T47D (cell line): ENCODE data around the gene ALOX15B.
"Not testable (repeated sequence)": the region's sequence is repeated elsewhere in the genome, so short reads cannot be mapped to it uniquely, and the experiment has no call there.

Source experiments
- DNase-seq, 2 experiments: peaks; one replicate each; pipeline versions ENCODE4 v3.0.0 to v3.0.0-alpha.2; 2011 to 2012; ENCODE audit warnings: low read depth in 1 of 2, low spot score in 1 of 2
- JUND ChIP-seq: IDR thresholded peaks from 2 replicates; pipeline ENCODE4 v1.6.1; 2012; ENCODE audit warnings: low read depth
- in situ Hi-C: cut with HindIII; loops from 2 replicates; pipeline ENCODE4 v1.10.0; 2016; ENCODE audit warnings: low sequenced_read_pairs, low pct_unique_long_range_greater_than_20kb

The ALOX15B gene

DNA sequence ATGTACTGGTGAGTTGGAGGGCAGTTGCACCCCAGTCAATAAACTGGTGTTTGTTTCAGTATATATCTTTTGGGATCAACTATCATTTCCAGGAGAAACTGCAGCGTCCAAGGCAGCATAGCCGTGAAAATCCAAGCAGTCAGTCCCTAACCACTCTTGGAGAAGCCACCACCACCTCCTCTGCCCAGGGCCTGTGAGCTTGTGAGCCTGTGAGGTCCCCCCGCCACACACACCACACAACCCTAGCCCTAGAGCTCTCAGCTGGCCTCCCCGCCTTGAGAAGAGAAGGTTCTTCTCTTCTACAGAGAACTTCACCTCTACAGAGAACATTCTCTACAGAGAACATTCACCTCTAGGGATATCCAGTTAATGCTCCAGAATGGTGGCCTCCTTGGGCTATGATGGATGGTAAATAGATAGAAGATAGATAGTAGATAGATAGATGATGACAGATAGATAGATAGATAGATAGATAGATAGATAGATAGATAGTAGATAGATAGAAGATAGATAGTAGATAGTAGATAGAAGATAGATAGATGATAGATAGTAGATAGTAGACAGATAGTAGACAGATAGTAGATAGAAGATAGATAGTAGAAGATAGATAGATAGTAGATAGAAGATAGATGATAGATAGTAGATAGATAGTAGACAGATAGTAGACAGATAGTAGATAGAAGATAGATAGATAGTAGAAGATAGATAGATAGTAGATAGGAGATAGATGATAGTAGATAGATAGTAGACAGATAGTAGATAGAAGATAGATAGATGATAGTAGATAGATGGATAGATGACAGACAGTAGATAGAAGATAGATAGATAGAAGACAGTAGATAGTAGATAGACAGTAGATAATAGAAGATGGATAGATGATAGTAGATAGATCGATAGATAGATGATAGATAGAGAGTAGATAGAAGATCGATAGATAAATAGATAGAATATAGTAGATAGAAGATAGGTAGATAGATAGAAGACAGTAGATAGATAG lies 13.7 kb downstream of the ALOX15B start:
- TF ChIP-seq JUND, result no peak
- in situ Hi-C loops, result no loop called here
- DNase-seq, result no peak

DNA sequence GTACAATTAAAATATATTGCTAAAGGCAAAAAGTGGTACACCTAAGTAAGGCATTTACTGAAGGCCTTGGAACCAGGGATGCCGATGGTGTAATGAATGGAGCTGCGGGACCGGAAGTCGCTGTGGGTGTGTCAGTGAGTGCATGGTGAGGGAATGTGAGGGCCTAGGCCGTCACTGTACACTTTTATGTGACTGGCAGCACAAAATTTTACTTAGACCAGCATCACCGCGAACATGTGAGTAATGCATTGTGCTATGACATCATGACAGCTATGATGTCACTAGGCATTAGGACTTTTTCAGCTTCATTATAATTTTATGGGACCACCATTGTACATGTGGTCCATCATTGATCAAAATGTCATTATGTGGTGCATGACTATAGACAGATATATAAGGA lies 14.7 kb downstream of the ALOX15B start:
- TF ChIP-seq JUND, result no peak
- DNase-seq, result no peak

DNA sequence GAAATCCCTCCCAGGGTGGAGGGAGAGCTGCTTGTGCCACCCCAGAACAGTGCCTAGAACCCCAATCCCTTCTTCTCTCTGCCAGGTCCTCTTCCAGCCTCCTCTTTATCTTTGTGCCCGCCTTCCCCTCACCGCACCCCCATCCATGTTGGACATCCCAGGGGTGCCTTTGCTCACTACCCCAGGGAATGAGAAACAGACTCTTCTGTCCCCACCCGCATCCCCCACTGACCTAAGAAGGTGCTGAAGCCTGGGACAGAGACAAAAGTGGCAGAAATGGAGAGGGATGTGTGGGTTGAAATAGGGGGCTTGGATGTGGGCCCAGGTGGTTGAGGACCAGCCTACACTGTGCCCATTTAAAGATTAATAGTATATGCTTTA lies 17.0 kb downstream of the ALOX15B start:
- no peak for TF ChIP-seq JUND
- in situ Hi-C loops, result no loop called here
- DNase-seq, result no peak

More for the DNA sequence above, 14.7 kb downstream of the ALOX15B start:
- in situ Hi-C loops, result no loop called here

DNA sequence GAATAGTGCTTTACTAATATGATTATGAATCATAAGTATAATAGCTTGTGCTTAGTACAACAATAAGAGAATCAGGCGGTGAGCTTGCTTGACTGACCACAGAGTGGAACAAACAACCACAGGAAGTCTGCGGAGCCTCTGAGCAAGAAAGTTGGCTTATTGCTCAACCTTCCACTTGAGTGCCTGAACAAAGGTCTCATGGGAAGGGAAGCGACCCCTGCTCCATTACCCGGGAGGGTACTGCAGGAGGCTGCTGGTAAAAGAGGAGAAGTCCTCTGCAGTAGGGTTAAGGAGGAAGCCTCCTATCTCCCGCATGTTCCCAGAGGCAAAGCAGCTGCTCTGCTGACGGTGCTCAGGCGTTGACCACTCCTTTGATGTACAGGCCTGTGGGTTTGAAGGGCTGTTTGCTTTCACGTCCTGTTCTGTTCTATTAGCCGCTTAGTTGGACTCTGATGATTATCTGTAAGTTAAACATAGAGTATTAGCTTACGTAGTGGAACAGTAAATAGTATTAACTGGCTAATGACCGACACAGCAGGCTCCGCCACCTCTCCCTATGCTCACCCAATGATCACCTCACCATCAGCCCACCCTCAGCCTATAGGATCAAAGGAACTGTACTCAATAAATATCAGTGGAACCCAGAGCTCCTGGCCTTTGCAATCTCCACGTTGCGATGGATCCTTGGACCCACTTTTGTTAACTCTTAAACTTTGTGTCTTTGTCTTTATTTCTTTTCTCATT lies 17.5 kb downstream of the ALOX15B start:
- in situ Hi-C loops, result no loop called here
- no peak for TF ChIP-seq JUND
- peak in 1 of 2 experiments; percentile 44 for DNase-seq

DNA sequence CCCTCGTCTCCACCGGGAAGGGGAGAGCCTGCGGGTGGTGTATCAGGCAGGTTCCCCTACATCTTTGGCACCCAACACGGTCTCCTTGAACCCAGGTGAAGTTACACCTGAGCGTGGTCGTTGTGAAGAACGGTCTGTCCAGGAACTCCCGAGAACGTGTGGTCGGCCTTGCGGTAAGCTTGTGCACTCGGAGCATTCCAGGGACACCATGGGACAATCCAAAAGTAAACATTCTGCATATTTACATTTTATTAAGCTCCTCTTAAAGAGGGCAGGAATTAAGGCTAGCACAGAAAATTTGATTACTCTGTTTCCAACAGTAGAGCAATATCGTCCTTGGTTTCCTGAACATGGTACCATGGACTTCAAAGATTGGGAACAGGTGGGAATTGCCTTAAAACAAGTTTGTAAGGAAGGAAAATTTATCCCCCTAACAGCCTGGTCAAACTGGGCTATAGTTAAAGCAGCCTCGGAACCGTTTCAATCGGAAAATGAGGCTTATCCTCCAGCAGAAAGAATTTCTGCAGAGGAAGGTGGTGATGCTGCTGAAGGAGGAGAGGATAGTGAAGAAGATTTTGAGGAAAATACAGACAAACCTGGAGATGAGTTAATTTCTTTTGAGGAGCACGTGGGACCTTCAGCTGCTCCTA lies 18.2 kb downstream of the ALOX15B start:
- no peak for TF ChIP-seq JUND
- in situ Hi-C loops, result no loop called here
- DNase-seq, result peak in 1 of 2 experiments; percentile 51

DNA sequence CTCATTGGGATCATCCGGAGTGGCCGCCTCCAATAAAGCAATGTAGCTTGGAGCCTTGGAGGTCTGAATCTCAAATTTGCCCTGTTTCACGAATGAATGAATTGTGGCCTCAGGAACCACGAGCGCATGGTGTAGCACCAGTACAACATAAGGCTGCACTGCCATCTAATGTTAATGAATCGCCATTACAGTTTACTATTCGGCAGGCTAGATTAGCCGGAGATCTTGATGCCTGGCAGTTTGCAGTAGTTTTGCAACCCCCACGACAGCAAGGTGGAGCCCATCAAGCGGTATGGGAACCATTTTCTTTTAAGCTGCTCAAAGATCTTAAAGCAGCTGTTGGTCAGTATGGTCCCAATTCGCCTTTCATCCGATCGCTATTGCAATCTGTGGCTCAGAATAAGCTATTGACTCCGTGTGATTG lies 18.8 kb downstream of the ALOX15B start:
- TF ChIP-seq JUND, result no peak
- peak; percentile 52 to 70 for DNase-seq
- in situ Hi-C loops, result no loop called here

DNA sequence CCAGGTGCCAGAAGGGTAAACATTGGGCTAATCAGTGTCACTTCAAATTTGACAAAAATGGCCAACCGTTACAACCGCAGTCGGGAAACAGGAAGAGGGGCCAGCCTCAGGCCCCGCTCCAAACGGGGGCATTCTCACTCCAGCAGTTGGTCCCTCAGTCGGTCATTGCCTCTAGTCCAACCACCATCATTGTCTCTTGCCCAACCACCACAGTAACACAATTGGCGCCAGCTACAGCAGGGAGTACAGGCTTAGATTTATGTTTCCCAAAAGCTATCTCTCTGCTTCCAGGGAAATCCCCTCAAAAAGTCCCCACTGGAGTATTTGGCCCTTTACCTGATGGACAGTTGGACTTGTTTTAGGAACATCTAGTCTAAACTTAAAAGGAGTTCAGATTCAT lies 20.3 kb downstream of the ALOX15B start:
- no peak for TF ChIP-seq JUND
- DNase-seq, result no peak
- in situ Hi-C loops, result no loop called here

DNA sequence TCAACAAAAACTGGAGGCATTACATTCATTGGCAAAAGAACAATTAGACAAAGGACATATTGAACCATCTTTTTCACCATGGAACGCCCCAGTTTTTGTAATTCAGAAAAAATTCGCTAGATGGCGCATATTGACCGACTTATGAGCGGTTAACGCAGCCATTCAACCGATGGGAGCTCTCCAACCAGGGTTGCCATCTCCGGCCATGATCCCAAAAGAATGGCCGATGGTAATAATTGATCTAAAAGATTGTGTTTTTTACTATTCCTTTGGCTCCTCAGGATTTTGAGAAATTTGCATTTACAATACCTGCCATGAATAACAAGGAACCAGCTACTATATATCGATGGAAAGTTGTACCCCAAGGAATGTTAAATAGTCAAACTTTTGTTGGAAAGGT lies 21.4 kb downstream of the ALOX15B start:
- no peak for TF ChIP-seq JUND
- DNase-seq, result peak; percentile 44 to 79
- in situ Hi-C loops, result no loop called here

DNA sequence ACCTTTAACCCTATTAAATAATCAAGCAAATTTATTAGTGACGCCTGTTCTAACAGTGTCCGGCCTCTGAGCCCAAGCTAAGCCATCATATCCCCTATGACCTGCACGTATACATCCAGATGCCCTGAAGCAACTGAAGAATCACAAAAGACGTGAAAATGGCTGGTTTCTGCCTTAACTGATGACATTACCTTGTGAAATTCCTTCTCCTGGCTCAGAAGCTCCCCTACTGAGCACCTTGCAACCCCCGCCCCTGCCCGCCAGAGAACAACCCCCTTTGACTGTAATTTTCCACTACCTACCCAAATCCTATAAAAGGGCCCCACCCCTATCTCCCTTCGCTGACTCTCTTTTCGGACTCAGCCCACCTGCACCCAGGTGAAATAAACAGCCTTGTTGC lies 23.0 kb downstream of the ALOX15B start:
- in situ Hi-C loops, DNase-seq: not testable (repeated sequence)

DNA sequence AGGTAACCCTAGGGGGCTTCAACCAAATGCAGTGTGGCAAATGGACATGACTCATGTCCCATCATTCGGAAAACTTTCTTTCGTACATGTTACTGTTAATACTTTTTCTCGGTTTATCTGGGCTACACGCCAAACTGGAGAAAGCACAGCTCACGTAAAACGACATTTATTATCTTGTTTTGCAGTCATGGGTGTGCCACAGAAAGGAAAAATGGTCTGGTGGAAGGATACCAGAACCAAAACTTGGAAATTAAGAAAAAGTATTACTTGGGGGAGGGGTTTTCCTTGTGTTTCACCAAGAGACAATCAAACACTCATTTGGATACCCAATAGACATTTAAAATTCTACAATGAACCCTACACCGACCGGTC lies 23.6 kb downstream of the ALOX15B start:
- in situ Hi-C loops, result no loop called here
- TF ChIP-seq JUND, result no peak
- DNase-seq, result no peak

DNA sequence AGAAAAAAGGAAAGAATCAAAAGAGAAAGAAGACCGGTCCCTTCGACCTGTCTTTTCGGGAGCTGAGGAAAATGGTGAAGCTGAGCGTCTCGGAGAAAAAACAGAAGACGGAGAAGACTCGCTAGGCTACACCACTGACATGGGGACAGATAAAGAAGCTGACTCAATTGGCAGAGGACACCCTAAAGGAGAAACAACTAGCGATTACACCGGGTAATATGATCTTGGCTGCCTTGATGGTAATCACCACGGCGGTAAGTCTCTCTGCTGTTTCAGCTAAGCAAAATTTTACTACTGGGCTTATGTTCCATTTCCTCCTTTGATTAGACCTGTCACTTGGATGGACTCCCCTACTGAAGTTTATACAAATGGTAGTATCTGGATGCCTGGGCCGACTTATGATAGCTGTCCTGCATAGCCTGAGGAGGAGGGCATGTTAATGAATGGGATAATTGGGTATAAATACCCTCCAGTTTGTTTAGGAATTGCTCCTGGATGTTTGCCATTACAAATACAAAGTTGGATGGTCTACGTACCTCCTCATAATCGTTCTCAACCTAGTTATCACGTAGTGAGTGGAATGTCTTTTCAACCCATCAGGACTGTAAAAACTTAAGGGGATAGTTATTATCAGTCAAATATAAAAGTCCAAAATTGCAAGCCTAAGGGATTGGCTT lies 24.1 kb downstream of the ALOX15B start:
- in situ Hi-C loops, result no loop called here
- TF ChIP-seq JUND, result no peak
- no peak for DNase-seq
